GM18951 (cell line): ENCODE measurements around the gene ZC3H12D.

ENCODE experiments used
- POLR2A ChIP-seq: IDR thresholded peaks from 4 replicates; pipeline ENCODE4 v1.6.1; 2011; ENCODE audit warnings: mild to moderate bottlenecking; ENCODE audit not compliant: insufficient read length, insufficient read depth; ENCODE audit errors: extremely low read depth
- in situ Hi-C: fragments of 300-500 bp; cut with MboI; formaldehyde crosslinking; loops from one replicate; pipeline ENCODE4 v1.12.0; 2022; ENCODE audit warnings: low sequenced_read_pairs, mixed read lengths, inconsistent platforms; ENCODE audit not compliant: unreplicated experiment

ZC3H12D gene

GRCh38 chr6:149493761-149494320, 9.0 kb upstream of the ZC3H12D start:
- no peak for TF ChIP-seq POLR2A
- in situ Hi-C loops = no loop called here

GRCh38 chr6:149492798-149493343, 8.1 kb upstream of the ZC3H12D start:
- TF ChIP-seq POLR2A = no peak
- in situ Hi-C loops = no loop called here

GRCh38 chr6:149489967-149490366, 5.2 kb upstream of the ZC3H12D start:
- TF ChIP-seq POLR2A = no peak

GRCh38 chr6:149488815-149489214, 4.0 kb upstream of the ZC3H12D start:
- in situ Hi-C loops = no loop called here
- TF ChIP-seq POLR2A = no peak

More at GRCh38 chr6:149489967-149490366, 5.2 kb upstream of the ZC3H12D start:
- in situ Hi-C loops = no loop called here

GRCh38 chr6:149487316-149487715, 2.5 kb upstream of the ZC3H12D start:
- in situ Hi-C loops = no loop called here
- no peak for TF ChIP-seq POLR2A

- TF ChIP-seq POLR2A = no peak
- in situ Hi-C loops = no loop called here
Observed at GRCh38 chr6:149483849-149484655, 762 bp downstream of the ZC3H12D start.

- TF ChIP-seq POLR2A = no peak
- in situ Hi-C loops = no loop called here
Observed at GRCh38 chr6:149483334-149483725, 1.5 kb downstream of the ZC3H12D start.

GRCh38 chr6:149482545-149483333, 2.1 kb downstream of the ZC3H12D start:
- TF ChIP-seq POLR2A = no peak
- in situ Hi-C loops = no loop called here

- TF ChIP-seq POLR2A = no peak
- in situ Hi-C loops = no loop called here
Observed at GRCh38 chr6:149480502-149481280, 4.1 kb downstream of the ZC3H12D start.

- in situ Hi-C loops = no loop called here
- TF ChIP-seq POLR2A = no peak
Observed at GRCh38 chr6:149478631-149479314, 6.0 kb downstream of the ZC3H12D start.

GRCh38 chr6:149477544-149477943, 7.3 kb downstream of the ZC3H12D start:
- in situ Hi-C loops = no loop called here
- TF ChIP-seq POLR2A = no peak

- no peak for TF ChIP-seq POLR2A
- in situ Hi-C loops = no loop called here
Observed at GRCh38 chr6:149476789-149477455, 7.9 kb downstream of the ZC3H12D start.
